HG02678 (cell line): Measurements from ENCODE around the gene TIAM1.

Experiments
- ATAC-seq: cut with Tn5 transposase; IDR thresholded peaks from one replicate; pipeline ENCODE4 v1.9.1; 2021; ENCODE audit warnings: mild to moderate bottlenecking, moderate library complexity; ENCODE audit not compliant: unreplicated experiment

The TIAM1 gene

DNA sequence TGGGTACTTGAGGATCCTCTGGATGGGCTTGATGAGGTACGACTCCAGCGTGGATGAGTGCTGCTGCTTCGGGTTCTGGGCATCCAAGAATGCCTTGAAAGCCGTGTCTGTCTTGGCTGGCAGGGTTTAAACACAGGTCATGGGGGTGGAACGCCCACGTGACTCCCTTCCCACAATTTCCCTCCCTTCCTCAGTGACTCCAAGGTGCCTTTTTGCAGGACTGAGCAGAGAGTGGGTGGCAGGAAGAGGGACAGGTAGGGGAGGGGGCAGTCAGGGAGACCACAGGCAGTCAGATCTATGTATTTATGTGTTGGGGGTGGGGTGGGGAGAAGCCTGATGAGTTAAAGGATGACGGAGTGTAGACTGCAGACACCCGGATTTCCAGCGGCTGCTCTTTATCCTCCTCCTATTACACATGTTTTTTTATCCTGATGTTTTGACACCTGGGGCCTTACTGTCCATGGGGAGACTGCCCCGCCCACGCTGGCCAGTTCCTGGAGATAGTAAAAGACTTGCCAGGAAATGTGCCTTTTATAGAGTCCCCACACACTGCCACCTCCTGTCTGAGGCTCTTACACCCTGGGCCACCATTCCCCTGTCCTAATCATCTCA, 202.6 kb downstream of the TIAM1 start:
- ATAC-seq, result no peak

DNA sequence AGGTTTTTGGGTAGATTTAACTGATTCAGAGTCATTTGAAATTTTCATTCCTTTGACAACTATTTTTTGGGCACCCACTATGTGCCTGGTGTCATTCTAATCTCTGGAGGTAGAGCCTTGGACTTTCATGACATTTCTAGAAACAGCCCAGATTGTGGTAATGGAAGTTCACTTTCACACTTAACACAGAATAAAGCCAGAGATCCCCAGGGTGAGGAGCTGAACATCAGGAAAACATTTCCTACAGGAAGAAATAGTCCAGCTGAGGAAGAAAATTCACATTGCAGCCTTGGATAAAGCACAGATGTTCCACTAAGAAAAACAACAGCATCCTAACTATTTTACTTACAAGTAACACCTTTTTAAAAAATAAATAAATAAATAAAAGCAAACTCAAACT, 203.4 kb downstream of the TIAM1 start:
- ATAC-seq, result no peak

DNA sequence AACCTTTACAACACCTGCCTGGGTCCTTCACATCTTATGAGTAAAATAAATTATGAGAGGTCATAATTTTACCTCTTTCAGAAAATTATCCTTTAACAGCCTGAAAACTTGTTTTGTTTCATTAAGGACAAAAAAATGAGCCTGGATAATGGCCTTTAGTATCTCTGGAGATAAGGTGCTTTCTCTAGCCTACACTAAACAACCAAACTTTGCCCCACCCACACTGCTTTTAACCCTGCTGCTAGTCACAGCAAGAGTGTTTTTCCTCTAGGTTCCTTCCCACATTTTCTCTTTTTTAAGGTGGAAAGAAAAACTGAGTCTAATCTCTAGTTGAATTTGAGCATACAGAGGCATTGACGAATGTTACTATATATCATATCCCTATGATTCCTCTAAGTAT, 204.0 kb downstream of the TIAM1 start:
- ATAC-seq, result no peak

DNA sequence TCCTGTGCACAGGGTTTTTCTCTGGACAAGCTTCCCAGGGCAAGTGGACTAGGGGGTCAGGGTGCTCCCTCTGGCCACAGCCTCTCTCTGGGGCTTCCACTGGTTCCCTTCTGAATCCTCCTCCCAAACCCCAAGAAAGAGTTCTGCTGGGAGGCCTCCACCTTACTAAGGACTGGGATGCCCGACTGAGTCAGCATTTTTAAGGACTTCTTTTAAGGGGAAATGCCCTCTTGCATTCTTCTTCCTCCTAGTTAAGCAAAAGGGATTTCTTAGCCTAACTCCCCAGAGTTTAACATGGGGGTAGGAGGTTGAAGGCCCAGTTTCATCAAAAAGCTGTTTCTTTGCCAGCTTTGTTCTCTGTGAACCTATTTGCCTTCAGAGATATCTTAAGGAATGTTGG, 206.1 kb downstream of the TIAM1 start:
- no peak for ATAC-seq

DNA sequence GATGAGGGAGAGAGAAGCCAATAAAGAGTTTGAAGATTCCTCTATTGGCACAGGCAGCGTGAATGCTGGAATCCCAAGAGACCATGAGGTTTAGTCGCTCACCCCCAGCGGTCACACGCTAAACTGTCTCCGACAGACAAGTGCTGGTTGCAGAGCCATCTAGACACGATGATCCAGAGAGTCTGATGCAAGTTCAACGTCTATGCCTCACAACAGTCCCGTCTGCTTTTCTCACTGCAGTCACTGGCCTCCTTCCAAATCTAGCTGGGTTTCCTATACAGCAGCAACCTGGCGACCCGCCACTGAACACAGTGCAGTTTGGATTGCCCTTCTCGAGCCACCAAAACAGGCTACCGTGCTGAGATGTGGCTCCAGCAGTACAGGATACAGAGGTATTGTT, 207.2 kb downstream of the TIAM1 start:
- ATAC-seq, result peak; percentile 57

DNA sequence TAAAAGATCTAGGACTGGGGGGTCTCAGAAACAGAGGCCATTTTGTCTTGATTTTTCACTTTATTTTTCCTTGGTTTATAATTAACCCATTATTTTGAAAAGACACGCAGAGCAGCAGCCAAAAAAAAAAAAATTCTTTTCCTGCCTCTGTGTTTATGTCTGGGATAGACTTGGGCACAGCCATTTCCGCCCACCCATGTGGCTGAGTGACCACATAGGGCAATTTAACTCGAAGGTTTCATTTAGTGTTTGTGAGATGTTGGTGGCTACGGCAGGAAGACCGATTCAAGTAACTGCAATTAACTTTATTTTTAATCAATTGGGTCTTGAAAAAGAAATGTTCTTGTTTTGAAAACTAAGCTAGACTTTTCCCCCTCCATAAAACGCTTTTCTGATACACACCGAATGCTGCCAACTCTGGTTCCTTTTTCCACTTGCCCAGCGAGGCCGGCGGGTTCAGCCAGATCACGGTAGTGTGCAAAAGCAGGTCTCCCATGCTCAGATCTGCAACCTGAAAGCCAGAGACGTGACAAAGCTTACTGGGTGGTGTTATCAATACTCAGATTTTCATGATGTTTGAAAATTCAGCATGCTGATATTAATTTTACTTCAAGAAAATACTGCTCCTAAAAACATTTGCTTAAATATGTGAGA, 208.4 kb downstream of the TIAM1 start:
- ATAC-seq, result no peak

DNA sequence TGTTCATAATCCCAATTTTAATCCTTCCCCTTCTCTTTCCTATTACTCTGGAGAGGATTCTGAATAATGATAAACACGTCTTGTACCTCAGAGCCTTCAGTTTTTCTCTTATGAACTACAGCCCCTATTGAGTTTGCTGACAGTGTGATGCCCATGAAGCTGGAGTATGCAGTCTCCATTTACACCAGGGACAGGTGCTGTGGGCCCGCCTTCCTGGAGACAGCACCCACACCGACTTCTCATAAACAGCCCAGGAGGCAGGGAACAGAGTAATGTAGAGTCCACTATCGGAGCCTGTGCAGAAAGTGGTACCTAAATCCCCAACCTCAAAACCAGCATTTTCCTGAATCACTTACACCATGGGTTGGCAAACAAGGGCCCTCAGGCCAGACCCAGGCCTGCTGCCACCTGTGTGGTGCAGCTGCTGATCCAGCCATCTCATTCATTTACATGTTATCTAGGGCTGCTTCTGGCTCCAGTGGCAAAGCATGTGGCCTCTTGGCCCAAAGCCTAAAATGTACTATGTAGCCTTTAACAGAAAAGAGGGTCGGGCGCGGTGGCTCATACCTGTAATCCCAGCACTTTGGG, 210.7 kb downstream of the TIAM1 start:
- no peak for ATAC-seq

DNA sequence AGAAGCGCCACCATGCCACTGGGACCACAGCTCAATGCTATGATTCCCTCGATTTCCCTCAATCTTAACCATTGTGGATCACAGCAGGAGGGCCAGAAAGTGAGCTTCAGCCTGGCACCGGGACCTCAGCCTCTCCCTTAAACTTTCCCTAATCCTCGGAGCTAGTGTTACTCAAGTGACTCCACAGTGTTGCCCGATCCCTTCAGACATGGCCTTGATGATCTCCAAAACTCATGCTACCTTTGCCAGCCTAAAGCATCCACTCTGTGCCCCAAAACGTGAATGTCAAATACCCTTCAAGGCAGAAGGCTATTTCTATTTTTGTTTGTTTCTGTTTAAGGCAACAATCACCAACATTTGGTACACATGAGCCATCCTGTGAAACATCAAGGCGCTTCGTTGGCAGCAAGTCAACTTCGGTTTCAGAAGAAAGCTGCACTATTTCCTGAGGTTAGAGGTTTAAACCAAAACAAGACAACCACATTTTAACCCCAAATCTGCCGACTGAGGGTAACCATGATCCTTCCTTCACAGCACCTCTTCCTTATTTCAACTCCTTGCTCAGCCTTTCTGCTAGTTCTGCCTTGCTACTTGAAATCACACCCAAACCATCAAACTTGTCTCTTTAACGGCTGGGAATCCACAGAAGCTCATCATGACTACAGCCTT, 211.4 kb downstream of the TIAM1 start:
- ATAC-seq, result peak; percentile 73

DNA sequence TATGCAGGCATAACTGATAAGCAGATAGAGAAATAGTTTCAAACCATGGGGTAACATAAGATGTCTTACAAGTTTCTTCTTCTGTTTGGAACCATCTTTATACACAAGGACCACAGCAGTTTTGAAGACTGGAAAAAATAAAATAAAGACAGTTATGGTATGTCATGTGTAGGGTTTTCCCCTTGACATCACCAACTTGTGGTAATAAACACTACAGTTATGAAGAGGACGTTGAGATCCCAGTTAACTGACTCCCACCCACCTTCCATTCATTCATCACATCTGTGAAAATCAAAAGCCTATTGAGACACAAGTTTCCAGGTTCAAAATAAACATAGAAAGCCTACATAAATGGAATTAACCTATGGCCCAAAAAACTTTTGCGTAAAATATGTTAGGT, 213.2 kb downstream of the TIAM1 start:
- no peak for ATAC-seq

DNA sequence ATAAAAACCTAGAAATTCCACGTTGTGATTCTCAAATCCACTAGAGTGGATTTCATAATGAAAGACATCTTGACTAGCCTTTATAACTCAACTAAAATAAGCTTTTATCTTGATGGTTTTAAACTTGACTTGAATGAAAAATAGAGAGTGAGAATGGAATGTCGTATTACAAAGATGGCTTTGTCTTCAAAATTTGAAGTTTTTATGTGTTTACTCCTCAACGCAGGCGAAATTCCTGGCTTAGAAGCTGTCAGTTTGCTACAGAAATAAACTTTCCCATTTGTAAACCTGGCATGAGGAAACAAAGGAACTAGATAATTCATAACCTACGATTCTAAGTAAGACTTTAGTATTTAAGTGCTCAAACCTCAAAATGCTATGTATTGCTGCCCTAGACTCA, 215.8 kb downstream of the TIAM1 start:
- ATAC-seq, result no peak

DNA sequence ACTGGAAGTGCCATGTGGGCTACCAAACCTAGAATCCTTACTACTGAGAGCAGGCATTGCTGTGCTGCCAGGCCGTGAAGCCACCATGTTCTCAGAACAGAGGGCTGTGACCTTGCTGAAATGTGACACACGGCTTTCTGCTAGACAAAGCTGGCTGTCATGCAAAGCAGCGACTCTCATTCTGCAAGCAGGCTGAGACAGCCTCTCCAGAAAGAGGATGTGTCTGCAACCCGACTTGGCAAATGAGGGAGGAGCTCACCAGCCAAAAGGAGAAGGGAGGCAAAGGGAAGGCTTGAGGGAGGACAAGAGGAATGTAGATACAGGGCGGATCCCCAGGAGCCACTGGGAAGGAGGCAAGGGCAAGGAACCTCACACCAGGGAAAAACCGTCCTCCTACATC, 220.1 kb downstream of the TIAM1 start:
- ATAC-seq, result peak; percentile 70

DNA sequence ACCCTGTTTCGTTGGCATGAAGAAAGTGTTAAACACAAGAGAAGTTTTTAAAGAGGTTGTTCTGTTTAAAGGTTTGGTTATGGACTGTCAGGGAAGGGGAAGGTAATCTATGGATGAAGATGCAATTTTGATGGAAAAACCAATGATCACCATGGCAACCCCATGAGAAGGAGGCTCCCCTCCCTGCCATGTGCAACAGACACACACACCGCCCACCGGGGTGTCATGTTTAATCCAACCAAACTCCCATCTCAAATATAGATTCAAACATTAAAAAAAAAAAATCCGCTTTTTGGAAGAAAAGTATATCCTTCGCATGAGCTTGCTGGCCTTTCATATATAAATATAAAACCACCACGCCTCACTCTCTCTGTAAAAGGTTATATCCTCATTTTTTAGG, 224.9 kb downstream of the TIAM1 start:
- no peak for ATAC-seq

DNA sequence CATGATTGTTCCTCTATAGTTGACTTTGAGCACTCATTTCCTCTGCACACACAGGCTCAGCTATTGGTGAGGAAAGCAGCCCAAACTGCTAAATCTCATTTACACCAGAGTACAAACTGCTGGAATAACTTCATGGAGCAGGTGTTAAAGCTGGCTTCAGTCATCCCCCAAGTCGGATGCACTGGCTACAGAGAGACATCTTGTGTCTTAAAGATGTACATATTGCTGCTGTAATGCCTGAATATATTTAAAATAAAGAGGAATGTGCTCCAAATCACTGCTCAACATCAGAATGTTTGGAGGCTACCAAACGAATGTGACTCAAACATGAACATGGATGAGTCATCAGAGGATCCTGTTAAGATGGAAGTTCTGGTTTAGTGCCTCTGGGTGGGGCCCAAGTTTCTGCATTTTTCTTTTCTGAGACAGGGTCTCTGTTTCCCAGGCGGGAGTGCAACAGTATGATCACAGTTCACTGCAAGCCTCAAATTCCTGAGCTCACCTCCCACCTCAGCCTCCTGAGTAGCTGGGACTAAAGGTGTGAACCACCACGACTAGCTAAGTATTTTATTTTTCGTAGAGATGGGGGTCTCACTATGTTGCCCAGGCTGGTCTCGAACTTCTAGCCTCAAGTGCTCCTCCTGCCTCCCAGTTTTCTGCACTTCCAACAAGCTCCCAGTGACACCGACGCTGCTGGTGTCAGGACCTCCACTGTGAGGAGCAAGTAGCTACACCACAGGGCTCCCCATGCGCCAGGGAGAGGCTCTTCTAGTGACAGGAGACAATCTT, 226.7 kb downstream of the TIAM1 start:
- no peak for ATAC-seq

DNA sequence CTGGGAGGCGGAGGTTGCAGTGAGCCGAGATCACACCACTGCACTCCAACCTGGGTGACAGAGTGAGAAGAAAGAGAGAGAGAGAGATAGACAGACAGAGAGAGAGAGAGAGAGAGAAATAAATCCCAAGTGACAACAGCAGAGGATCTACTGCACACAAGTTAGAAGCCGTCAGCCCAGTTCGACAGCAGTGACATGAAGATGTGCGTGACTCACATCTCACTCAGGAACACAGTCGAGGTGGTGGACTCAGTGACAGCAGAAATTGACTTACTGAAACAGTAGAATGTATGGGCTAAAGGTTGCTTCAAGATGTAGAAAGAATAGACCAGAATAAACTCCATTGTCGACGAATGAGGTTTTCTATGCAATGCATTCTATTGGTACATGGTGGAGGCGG, 228.8 kb downstream of the TIAM1 start:
- no peak for ATAC-seq

DNA sequence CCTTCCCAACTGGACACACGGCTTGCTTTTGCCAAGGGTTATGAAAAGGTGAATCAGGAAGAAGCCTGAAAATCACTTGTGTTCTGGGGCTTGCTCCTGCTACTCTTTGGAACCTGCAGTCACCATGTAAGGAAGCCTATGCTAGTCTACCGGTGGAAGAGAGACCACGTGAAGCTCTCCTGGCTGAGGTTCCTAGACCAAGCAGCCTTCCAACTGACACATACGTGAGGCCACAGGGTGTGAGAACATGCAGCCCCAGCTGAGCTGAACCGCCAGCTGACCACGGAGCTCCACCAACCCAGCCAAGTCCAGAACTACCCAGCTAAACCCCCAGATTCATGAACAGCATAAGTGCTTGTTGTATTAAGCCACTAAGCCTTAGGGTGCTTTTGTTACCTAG, 233.0 kb downstream of the TIAM1 start:
- ATAC-seq, result no peak

DNA sequence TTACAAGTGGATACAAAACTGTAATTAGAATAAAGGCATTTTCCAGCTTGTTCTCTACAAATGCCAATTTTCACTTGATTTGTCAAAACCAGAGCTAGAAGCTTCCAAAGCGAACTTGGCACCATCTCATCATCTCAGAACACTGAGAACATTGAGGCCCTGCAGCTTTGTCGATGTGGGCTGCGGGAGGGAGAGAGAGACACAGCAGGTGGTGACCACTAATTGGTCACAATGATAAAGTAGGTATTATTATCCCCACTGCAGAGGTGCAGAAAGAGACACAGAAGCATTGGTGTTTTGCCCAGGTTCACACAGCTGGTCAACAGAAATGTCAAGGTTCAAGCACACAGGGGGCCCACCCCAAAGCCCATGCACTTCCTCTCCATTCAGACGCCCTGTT, 233.6 kb downstream of the TIAM1 start:
- ATAC-seq, result no peak

DNA sequence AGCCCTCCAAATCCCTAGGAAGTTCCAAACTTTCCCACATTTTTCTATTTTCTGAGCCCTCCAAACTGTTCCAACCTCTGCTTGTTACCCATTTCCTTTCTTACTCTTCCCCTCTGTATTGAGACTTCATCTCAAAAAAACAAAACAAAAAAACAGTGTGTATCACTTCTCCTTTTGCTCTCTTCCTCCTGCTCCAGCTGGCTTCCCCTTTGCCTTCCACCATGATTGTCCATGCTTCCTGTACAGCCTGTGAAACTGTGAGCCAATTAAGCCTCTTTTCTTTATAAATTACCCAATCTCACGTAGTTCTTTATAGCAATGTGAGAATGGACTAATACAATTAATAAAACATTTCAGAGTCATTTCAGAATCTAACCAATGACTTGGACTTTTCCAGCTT, 236.2 kb downstream of the TIAM1 start:
- no peak for ATAC-seq

DNA sequence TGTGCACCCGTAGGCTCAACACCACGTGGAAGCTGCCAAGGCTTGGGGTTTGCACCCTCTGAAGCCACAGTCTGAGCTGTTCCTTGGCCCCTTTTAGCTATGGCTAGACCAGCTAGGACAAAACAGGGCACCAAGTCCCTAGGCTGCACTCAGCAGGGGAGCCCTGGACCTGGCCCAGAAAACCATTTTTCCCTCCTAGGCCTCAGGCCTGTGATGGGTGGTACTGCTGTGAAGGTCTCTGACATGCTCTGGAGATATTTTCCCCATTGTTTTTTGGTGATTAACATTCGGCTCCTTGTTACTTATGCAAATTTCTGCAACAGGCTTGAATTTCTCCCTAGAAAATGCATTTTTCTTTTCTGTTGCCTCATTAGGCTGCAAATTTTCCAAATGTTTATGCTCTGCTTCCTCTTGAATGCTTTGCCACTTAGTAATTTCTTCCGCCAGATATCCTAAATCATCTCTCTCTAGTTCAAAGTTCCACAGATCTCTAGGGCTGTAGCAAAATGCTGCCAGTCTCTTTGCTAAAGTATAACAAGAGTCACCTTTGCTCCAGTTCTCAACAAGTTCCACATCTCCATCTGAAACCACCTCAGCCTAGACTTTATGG, 236.8 kb downstream of the TIAM1 start:
- ATAC-seq, result no peak

DNA sequence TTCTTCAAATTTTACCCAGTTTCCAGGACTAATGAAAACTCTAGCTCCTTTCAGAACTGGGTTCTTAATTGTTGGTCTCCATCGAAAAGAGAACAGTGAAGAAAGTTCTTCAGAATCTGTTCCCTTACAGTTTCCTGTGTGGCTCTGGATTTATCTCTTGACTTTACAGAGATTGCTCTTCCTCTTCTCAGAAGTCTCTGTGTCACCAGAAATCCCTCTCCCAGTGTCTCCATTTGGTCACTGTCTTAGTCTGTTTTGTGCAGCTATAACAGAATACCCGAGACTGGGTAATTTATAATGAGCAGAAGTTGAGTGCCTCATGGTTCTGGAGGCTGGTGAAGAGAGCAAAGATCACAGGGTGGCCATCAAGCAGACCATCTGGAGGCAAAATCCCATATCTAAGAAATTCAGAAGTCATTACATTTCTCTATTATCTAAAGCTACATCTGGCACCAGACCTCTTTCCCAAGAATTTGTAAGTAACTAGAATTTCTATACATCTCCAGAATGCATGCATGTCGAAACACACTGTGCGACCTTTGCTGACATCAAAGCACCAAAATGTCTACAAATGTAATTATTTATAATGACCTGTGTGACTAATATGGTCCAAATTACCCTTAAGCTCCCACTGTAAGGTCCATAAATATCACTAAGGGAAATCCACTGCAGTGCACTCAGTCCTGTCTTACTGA, 240.3 kb downstream of the TIAM1 start:
- ATAC-seq, result no peak

DNA sequence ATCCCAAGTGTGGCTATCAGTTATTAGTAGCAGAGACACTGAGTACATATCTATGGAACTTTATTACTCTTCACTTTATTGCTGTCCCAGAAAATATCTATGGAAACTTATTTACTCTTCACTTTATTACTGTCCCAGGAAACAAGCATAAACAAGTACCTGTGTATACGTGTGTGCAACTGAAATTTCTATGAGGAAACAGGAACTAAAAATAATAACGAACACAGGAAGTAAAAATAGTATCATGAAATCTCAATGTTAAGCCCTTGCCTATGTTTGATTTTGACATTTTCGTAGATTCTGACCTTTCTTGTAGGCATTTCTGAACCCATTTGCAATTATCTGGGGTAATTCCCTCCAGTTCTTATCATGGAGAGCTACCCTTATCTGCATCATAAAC, 240.9 kb downstream of the TIAM1 start:
- ATAC-seq, result no peak
